Measurements from ENCODE around the gene KL.

KL gene

DNA sequence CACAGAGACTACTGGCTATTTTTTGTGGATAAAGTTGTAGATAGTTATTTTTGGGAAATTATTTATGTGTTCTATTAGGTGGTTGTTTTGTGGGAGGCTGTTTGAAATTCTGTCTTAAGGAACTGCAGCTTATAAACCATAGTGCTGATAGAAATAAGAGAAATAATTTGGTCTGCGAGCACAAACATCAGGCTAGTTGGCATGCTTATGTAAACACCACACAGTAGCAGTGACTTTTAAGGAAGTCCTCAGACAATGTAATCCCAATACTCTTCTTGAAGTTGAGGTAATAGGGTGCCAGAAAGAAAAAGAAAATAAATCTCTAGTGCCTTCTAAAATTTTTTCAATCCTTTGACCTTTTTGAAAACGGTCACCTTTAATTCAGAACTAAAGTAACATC, 23.9 kb downstream of the KL start:
- DNase-seq = no peak

DNA sequence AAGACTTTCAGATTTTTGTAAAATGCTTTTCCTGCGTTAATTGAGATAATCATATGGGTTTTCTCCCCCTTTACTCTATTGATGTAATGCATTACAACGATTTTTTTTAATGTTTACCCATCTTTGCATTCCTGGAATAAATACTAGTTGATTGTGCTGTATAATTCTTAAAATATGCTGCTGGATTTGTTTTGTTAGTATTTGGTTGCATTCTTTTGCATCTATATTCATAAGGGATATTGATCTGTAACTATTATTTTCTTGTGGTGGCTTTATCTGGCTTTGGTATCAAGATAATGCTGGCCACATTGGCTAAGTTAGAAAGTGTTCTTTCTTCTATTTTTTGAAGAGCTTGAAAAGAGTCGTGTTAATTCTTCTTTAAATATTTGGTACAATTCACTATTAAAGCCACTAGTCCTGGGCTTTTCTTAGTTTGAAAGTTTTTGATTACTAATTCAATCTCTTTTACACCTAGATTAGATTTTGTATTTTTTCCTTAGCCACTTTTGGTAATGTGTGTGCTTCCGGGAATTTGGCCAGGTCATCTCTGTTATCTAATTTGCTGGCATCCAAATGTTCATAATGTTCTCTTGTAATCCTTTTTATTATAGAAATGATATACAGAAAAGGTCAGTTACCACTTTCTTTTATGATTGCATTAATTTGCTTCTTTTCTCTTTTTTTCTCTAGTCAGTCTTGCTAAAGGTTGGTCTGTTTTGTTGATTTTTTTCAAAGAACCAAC, 29.8 kb downstream of the KL start:
- no peak for DNase-seq

GRCh38 chr13:33050161-33050560, 33.9 kb downstream of the KL start:
- DNase-seq = no peak

DNA sequence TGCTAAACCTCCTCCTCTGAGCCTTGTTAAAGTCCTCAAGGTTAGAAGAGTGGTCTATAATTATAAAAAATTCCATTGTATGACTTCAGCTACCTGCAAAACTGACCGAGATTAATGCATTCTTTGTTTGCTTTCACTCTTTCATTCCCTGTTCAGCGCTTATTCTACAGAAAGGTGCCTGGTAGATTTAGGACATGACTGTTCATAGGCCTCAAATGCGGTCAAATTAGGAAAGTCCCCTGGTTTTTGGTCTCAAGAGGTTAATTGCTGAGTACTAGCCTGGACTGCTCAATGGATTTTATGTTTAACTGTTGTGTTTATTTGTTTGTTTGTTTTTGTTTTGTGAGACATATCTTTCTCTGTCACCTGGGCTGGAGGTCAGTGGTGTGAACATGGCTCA, 35.4 kb downstream of the KL start:
- DNase-seq = no peak

- DNase-seq = no peak
Observed at GRCh38 chr13:33052506-33053280, 36.5 kb downstream of the KL start.

- no peak for DNase-seq
Observed at GRCh38 chr13:33053397-33054066, 37.3 kb downstream of the KL start.

DNA sequence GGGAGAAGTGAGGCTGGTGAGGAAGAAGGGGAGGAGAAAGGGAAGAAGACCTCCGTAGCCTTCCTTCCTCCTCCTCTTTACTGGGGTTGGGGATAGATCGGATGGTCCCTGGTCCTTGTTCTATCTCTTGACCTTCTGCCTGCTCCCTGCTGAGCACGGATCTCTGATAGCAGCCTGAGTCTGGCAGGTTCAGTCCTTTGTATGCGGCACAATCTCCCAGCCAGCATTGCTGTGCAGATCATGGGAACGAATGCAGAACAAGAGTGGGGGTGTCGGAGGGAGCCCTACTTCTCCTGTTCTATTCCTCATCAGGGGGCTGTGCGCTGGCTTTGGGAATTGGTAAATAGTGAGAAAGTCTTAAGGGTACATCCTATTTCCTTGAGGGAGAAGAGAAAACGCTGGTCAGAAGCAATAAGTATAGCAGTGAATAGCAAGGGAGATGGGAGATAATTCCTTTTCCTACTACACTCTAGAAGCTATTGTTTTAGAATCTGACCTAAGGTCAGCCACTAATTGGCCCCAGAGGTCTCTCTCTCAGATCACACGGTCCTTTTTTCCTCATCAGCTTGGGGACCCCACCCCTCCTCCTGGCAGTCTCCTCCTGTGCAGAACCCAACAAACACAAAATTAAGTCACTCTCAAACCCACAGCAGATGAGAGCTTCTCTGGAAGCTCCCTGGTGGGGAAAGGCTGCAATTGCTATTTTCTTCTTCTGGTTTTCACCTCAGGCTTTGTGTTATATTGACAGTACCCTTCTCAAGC, 41.0 kb downstream of the KL start:
- peak in 1 of 5 experiments; percentile 28 for DNase-seq

DNA sequence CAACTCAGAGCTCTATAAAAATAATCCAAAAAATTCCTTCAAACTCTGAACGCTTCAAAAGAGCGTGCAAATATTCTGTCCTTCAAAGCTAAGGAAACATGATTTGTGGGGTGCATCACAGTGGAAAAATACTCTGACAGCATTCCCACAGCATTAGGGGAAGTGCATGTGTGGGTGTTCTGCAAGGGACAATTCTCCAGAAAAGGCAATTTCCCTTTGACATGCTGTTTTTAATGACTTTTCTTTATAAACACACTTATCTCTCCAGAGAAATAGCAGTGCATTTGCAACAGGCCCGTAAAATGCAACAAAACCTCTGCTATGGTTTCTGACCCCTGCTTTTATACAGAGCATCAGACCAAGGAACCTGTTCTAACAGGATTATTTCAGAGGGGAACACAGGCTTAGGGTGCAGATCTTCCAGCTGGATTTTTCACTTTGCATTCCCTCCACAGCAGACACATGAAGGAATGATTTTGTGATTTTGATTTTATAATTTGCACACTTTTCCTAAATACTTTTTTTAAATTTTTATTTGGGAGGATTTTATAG, 42.6 kb downstream of the KL start:
- DNase-seq = no peak

DNA sequence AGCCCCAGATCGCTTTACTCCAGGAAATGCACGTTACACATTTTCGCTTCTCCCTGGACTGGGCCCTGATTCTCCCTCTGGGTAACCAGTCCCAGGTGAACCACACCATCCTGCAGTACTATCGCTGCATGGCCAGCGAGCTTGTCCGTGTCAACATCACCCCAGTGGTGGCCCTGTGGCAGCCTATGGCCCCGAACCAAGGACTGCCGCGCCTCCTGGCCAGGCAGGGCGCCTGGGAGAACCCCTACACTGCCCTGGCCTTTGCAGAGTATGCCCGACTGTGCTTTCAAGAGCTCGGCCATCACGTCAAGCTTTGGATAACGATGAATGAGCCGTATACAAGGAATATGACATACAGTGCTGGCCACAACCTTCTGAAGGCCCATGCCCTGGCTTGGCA, 44.6 kb downstream of the KL start:
- DNase-seq = no peak

DNA sequence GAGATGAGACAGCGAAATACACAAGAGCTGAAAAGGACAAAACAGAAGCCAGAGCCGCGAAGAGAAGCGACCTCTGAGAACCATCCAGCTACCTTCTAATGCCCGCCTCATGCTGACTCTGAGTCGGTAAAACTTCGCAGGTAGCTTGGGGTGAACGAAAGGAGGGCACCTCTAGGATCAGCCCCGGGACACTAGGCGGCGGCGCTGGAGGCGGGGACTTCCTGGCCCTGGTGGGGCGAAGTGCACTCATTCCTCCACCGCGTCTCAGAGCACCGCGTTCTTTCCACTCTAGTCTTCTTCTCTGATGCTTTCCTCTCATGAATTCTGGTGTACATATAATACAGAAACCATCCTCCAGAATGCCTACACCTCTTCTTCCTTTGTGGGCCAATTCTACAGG, 50.1 kb downstream of the KL start:
- DNase-seq = no peak

DNA sequence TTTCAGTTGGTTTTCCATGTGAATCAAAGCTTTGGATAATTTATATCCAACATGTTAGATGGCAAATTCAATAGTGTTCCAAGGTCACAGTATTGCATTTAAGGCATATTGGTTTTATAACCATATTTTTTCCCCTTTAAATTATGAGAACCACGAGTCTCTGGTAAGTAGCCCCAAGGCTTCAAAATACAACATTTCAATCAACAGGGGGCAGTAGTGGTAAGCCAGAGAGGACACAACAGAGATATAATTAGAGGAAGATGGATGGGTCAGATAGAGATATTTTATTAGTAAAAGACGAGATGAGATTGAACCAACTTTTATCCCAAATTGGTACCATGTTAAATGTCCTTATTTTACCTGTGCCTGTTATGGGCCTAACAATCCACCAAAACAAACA, 53.1 kb downstream of the KL start:
- no peak for DNase-seq

- DNase-seq = peak in 1 of 5 experiments; percentile 26
Observed at GRCh38 chr13:33070713-33071112, 54.5 kb downstream of the KL start.

DNA sequence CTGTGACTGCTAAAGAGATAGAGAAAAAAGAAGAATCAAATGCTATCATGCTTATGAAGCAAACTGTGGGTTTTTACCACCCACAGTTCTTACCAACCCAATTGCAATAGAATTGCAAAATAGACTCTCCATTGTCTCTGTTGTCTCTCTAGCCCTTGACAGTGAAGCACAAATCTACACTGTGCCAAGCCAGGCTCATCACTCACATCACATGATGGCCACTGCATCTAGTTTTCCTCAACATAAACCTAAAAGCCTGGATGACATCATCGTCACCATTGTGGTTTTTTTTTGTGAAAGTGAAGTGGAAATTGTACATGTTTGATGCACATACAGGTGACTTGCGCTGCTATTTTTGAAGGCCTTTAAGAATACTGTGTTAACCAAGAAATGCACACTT, 56.1 kb downstream of the KL start:
- peak in 1 of 5 experiments; percentile 39 for DNase-seq

- no peak for DNase-seq
Observed at GRCh38 chr13:33072759-33073158, 56.5 kb downstream of the KL start.

DNA sequence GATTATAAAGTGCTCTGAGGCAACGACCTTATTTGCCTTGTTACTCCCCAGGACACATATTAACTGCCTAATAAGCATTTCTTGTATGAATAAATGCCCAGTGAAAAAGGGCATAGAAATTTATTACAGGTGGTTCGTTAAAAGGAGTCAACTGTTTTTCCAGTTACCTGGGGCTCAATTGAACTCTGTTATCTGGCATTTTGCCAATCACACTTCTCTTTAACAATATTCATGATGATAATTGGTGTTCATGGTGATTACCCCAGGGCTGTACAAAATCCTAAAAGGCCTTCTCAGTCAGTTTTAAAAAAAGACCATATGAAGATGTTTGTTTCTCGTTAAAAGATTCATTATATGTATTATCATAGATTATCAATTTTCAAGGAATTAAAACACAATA, 57.1 kb downstream of the KL start:
- DNase-seq = no peak

GRCh38 chr13:33076001-33076992, 60.1 kb downstream of the KL start:
- no peak for DNase-seq

DNA sequence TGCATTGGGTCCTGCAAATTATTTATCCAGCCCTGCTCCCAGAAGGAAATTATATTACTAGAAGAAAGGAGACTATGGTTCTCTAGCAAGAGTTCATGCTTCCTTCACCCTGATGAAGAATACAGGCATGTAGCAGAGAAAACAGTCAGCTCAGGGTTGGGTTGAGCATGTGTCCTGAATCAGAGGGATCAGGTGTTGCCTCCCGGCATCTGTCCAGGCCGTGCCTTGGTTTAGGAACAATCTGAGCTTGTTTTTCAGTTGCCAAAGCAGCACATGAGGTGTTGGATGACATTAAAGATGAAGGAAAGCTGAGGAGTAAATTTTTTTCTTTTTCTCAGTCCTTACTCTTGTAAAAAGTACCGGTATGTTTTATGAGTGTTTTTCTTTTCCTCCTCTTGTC, 62.0 kb downstream of the KL start:
- no peak for DNase-seq

GRCh38 chr13:33079960-33080359, 63.7 kb downstream of the KL start:
- DNase-seq = no peak

DNA sequence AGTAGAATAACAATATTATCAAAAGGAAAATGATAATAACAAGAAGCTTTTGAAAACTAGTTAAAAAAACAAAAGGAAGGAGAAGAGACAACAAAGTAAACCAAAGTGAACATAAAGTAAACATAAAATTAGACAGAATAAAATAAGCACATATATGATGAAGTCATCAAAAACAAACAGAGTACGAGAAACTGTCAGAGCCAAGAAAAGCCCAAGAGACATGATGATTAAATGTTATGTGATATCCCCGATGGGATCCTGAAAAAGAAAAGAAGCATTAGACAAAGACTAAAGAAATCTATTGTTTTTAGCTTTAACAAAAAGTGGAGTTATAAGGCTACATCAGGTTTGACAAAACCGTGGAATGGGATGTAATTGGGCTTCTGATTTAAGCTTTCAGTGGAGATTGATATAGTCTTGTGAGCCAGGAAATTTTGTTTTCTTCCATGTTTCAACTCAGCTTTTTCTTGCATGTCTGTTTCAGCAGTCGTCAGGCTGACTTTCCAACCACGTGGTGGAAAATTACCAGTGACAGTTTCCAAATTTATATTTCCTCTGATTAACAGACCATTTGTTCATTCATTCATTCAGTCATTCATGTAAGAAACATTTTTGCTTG, 64.9 kb downstream of the KL start:
- DNase-seq = no peak

DNA sequence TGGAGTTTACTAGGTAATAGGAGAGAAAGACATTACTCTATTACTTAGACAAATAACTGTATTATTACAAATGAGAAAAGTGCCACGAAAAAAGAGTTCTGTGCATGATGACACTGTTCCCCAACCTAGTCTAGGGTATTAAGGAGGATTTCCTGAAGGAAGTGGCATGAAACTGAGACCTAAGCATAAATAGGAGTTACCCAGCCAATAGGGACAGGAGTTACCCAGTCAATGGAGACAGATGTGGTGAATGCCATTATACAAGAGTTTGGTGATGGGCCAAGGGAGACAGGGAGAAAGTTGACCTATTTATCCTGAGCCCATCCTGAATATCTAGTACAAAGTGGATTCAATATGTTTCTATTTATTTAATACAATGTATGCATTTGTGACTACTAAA, 65.4 kb downstream of the KL start:
- no peak for DNase-seq

GRCh38 chr13:33083054-33083453, 66.8 kb downstream of the KL start:
- DNase-seq = no peak
